ENCODE measurements around the gene CALCOCO1.
A peak's percentile ranks its signal among the peaks of the same experiment; 100 is the strongest.
"Not testable (repeated sequence)": the region's sequence is repeated elsewhere in the genome, so short reads cannot be mapped to it uniquely, and the experiment has no call there.

CALCOCO1 gene

GRCh38 chr12:53733807-53734200 lies 6.6 kb upstream of the CALCOCO1 start:
- no peak for DNase-seq (ENCODE audit: low spot score)

- DNase-seq (ENCODE audit: low spot score) = no peak
These were observed 6.0 kb upstream of the CALCOCO1 start for GRCh38 chr12:53733051-53733806.

GRCh38 chr12:53729644-53730043 lies 2.4 kb upstream of the CALCOCO1 start:
- DNase-seq (ENCODE audit: low spot score) = no peak

GRCh38 chr12:53728206-53728605 lies 954 bp upstream of the CALCOCO1 start:
- DNase-seq (ENCODE audit: low spot score) = no peak

GRCh38 chr12:53726946-53727309 lies 324 bp downstream of the CALCOCO1 start:
- no peak for DNase-seq (ENCODE audit: low spot score)

- no peak for DNase-seq (ENCODE audit: low spot score)
These were observed 911 bp downstream of the CALCOCO1 start for GRCh38 chr12:53726341-53726740.

- DNase-seq (ENCODE audit: low spot score) = peak; percentile 48
These were observed 1.4 kb downstream of the CALCOCO1 start for GRCh38 chr12:53725824-53726223.

- no peak for DNase-seq (ENCODE audit: low spot score)
These were observed 4.7 kb downstream of the CALCOCO1 start for GRCh38 chr12:53722450-53723041.

GRCh38 chr12:53720946-53721345 lies 6.3 kb downstream of the CALCOCO1 start:
- DNase-seq (ENCODE audit: low spot score) = no peak

- DNase-seq (ENCODE audit: low spot score) = no peak
These were observed 7.6 kb downstream of the CALCOCO1 start for GRCh38 chr12:53719649-53720048.

GRCh38 chr12:53718567-53718966 lies 8.7 kb downstream of the CALCOCO1 start:
- not testable (repeated sequence) for DNase-seq (ENCODE audit: low spot score)

GRCh38 chr12:53717319-53717718 lies 9.9 kb downstream of the CALCOCO1 start:
- no peak for DNase-seq (ENCODE audit: low spot score)

GRCh38 chr12:53714004-53714403 lies 13.2 kb downstream of the CALCOCO1 start:
- no peak for DNase-seq (ENCODE audit: low spot score)

GRCh38 chr12:53713516-53713915 lies 13.7 kb downstream of the CALCOCO1 start:
- no peak for DNase-seq (ENCODE audit: low spot score)

- DNase-seq (ENCODE audit: low spot score) = no peak
These were observed 15.1 kb downstream of the CALCOCO1 start for GRCh38 chr12:53712059-53712643.

- DNase-seq (ENCODE audit: low spot score) = no peak
These were observed 17.2 kb downstream of the CALCOCO1 start for GRCh38 chr12:53710091-53710490.

GRCh38 chr12:53709671-53710070 lies 17.6 kb downstream of the CALCOCO1 start:
- DNase-seq (ENCODE audit: low spot score) = no peak

GRCh38 chr12:53706080-53706479 lies 21.2 kb downstream of the CALCOCO1 start:
- DNase-seq (ENCODE audit: low spot score) = no peak

- DNase-seq (ENCODE audit: low spot score) = no peak
These were observed 23.5 kb downstream of the CALCOCO1 start for GRCh38 chr12:53703756-53704155.

GRCh38 chr12:53701518-53702264 lies 25.6 kb downstream of the CALCOCO1 start:
- DNase-seq (ENCODE audit: low spot score) = peak; percentile 82

GRCh38 chr12:53700567-53700966 lies 26.7 kb downstream of the CALCOCO1 start:
- no peak for DNase-seq (ENCODE audit: low spot score)

GRCh38 chr12:53699678-53700025 lies 27.6 kb downstream of the CALCOCO1 start:
- DNase-seq (ENCODE audit: low spot score) = no peak
